Fibroblast of mammary gland (primary cell): ENCODE results near the gene STK10.

ENCODE experiments used
- DNase-seq: peaks from one replicate; pipeline ENCODE4 v3.0.0-alpha.2; 2010; ENCODE audit warnings: low read depth
- H3K4me3 ChIP-seq: 2 replicates; pipeline ENCODE4 v1.5.1; 2011; ENCODE audit warnings: low read depth, mild to moderate bottlenecking, low read length, moderate library complexity; ENCODE audit not compliant: control insufficient read depth
- TF ChIP-seq, protein P1 (sequence below): conservative IDR thresholded peaks from 2 replicates; pipeline ENCODE4 v1.5.1; 2011; ENCODE audit warnings: low read depth, low read length, inconsistent platforms; ENCODE audit not compliant: control insufficient read depth, insufficient read depth

STK10 gene

DNA sequence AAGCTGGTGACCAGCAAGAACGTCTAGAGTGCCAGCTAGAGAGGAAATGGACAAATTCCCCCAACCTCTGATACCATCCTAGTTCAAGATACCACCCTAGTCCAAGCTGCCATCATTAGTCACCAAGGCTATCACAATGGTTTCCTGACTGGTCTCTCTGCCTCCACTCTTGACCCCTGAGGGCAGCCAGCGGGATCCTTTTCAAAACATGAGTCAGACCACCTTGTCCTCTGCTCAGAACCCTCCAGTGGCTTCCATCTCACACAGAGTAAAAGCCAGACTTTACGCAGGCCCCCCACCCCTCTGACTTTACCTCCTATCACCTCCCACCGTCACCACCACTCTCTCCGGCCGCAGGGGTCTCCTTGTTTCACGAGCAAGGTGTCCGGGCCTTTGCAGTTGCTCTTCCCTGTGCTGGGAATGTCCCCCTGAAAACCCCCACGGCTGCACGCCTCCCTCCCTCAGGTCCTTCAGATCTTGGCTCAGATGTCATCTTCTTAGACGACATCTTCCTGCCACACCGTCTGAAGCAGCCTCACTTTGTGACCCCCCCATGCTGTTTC lies 139.4 kb downstream of the STK10 start:
- no peak overlapping the region for H3K4me3 ChIP-seq
- peak; percentile 33 for DNase-seq
- TF ChIP-seq, protein P1, sequence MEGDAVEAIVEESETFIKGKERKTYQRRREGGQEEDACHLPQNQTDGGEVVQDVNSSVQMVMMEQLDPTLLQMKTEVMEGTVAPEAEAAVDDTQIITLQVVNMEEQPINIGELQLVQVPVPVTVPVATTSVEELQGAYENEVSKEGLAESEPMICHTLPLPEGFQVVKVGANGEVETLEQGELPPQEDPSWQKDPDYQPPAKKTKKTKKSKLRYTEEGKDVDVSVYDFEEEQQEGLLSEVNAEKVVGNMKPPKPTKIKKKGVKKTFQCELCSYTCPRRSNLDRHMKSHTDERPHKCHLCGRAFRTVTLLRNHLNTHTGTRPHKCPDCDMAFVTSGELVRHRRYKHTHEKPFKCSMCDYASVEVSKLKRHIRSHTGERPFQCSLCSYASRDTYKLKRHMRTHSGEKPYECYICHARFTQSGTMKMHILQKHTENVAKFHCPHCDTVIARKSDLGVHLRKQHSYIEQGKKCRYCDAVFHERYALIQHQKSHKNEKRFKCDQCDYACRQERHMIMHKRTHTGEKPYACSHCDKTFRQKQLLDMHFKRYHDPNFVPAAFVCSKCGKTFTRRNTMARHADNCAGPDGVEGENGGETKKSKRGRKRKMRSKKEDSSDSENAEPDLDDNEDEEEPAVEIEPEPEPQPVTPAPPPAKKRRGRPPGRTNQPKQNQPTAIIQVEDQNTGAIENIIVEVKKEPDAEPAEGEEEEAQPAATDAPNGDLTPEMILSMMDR: no peak

DNA sequence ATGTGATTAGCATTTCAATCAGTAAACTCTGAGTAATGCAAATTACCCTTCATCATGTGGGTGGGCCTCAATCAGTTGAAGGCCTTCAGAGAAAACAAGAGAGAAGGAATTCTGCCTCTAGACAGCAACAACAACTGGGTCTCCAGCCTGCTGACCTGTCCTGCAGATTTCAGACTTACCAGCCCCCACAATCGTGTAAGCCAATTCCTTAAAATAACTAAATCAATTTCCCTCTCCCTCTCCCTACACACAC lies 139.9 kb downstream of the STK10 start:
- TF ChIP-seq, protein P1: no peak
- DNase-seq: no peak
- H3K4me3 ChIP-seq: no peak overlapping the region

DNA sequence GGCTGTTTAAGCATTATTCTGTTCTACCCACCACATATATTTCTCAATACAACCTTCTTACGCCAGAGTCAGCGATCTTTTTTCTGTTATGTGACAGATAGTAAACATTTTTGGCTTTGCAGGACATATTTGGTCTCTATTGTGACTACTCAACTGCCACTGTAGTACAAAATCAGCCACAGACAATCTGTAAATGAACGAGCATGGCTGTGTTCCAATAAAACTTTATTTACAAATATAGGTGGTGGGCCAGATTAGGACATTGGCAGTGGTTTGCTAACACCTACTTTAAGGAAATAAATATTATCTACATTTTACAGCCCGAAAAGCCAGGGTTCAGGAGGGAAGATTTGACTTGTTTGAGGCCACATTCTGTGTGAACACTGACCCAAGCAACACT lies 141.4 kb downstream of the STK10 start:
- DNase-seq: no peak
- TF ChIP-seq, protein P1: no peak
- no peak overlapping the region for H3K4me3 ChIP-seq

DNA sequence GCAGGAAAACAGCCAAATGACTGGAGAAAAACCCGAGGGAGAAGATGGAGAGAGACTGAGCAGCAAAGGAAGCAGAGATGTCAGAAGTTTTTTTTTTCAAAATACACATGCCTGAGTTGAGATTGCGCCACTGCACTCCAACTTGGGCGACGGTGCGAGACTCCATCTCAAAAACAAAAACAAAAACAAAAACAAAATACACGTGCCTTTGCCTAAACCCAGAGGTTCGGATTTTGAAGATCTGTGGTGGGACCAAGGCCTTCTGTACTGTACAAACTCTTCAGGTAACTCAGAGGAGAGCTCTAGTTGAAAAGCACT lies 142.8 kb downstream of the STK10 start:
- TF ChIP-seq, protein P1: no peak
- DNase-seq: no peak

DNA sequence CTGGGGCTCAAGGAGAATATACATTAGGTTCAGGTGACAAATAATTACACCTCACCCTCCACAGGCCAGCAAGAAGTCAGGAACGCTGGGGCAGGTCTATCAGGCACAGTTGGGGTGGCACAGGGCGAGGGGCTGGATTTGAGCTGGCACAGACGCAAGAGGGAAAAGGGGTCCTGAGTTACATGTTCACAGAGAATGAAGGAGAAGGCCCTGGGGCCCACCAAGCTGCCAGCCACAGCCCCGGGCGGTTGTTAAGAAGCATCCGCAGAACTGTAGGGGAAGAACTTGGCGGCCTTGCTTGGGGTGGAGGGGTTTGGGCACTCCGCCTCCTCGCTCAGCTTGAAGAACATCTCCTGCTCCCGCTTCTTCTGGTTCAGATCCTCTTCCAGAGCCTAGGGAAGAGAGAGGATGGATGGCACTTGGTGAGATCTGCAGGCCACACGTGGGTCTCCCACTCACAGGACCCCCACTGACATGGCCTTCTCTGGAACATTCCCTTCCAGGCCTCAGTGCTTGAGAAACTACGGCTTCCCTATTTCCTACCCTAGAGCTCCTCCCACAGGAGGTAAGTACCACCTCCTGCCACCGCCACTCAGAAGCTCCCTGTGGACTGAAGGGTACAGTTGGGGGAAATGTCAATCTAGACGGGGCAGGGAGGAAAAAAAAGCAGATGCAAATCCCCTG lies 143.3 kb downstream of the STK10 start:
- no peak for DNase-seq
- TF ChIP-seq, protein P1: no peak
- no peak overlapping the region for H3K4me3 ChIP-seq

More for the DNA sequence above, 142.8 kb downstream of the STK10 start:
- H3K4me3 ChIP-seq: no peak overlapping the region

DNA sequence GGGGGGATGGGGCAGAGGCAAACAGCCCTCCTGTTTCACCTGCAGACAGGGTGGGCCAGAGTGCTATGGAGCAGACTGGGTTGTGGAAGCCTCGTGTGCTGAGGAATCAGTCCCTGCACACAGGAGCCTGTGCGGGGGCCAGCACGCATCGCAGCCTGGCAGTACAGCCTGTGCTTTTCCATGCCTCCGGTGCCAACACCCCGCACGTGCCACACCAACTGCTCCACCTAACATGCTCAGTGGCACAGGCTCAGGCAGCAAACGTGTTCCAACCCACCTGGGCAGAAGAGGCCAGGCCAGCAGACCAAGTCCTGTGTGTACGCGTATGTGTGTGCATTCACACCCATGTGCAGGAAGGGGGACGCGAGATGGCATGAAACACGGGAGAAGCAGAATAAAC lies 144.2 kb downstream of the STK10 start:
- no peak overlapping the region for H3K4me3 ChIP-seq
- DNase-seq: no peak
- TF ChIP-seq, protein P1: no peak

DNA sequence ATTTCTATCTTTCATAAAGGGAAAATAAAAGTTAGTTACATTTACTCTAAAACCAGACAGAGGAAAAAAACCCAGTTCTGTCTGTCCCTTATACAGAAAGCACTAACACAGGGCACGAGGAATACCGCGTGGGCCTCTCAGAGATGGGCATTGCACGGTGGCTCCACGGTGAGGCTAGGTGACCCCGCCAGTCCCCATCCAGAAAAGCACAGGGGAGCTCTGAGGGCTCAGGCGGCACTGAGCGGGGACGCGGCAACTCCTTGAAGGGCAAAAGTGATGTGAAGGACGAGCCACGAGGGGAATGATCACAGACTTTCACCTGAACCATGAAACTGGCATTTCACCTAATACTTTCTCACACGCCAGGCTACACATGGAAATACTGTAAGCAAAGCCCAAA lies 145.8 kb downstream of the STK10 start:
- DNase-seq: no peak
- TF ChIP-seq, protein P1: no peak
- no peak overlapping the region for H3K4me3 ChIP-seq
